OCI-LY1 (cell line): Measurements from ENCODE around the gene RPL37A.

Experiments used
- H2AFZ ChIP-seq: fragments of 200-600 bp; sonication (generic), shearing (Covaris generic); 2 replicates; pipeline ENCODE4 v1.6.0; 2014; ENCODE audit warnings: antibody characterized with exemption, mild to moderate bottlenecking, low read length
- H3F3A ChIP-seq: fragments of 200-600 bp; sonication (generic), shearing (Covaris generic); 2 replicates; pipeline ENCODE4 v1.6.0; 2014; ENCODE audit warnings: mild to moderate bottlenecking, antibody characterized with exemption, low read length, moderate library complexity; ENCODE audit not compliant: insufficient read depth
- H3K27ac ChIP-seq: fragments of 200-600 bp; sonication (generic); 2 replicates; pipeline ENCODE4 v1.5.1; 2014; ENCODE audit warnings: low read length, mixed run types, mild to moderate bottlenecking, low read depth; ENCODE audit not compliant: poor library complexity, severe bottlenecking
- H3K27me3 ChIP-seq: fragments of 200-600 bp; sonication (generic); 2 replicates; pipeline ENCODE4 v1.6.0; 2014; ENCODE audit warnings: antibody characterized with exemption, mild to moderate bottlenecking, low read length, moderate library complexity; ENCODE audit not compliant: insufficient read depth
- H3K36me3 ChIP-seq: fragments of 200-600 bp; sonication (generic); 2 replicates; pipeline ENCODE4 v1.6.1; 2014; ENCODE audit warnings: mild to moderate bottlenecking, antibody characterized with exemption, low read length, moderate library complexity, mixed read lengths; ENCODE audit not compliant: insufficient read depth
- H3K4me1 ChIP-seq: fragments of 200-600 bp; sonication (generic); 2 replicates; pipeline ENCODE4 v1.5.1; 2014; ENCODE audit warnings: mild to moderate bottlenecking, low read length, moderate library complexity; ENCODE audit not compliant: insufficient read depth, severe bottlenecking
- H3K4me2 ChIP-seq: fragments of 200-600 bp; sonication (generic), shearing (Covaris generic); 2 replicates; pipeline ENCODE4 v1.6.1; 2014; ENCODE audit warnings: low read length
- H3K4me3 ChIP-seq: fragments of 200-600 bp; sonication (generic); 2 replicates; pipeline ENCODE4 v1.5.1; 2014; ENCODE audit warnings: low read length, low read depth, mild to moderate bottlenecking, mixed read lengths; ENCODE audit not compliant: poor library complexity, severe bottlenecking
- H3K79me2 ChIP-seq: fragments of 200-600 bp; shearing (Covaris generic); 2 replicates; pipeline ENCODE4 v1.6.1; 2016; ENCODE audit warnings: mixed run types, low read length, mixed read lengths; ENCODE audit not compliant: insufficient read depth
- H3K9ac ChIP-seq: fragments of 200-600 bp; sonication (generic), shearing (Covaris generic); 2 replicates; pipeline ENCODE4 v1.6.1; 2014; ENCODE audit warnings: mild to moderate bottlenecking, low read length, mixed read lengths
- H3K9me2 ChIP-seq: fragments of 200-600 bp; sonication (generic), shearing (Covaris generic); 2 replicates; pipeline ENCODE4 v1.6.1; 2014; ENCODE audit warnings: low read depth, mild to moderate bottlenecking, low read length, mixed read lengths
- H3K9me3 ChIP-seq: fragments of 200-600 bp; shearing (Covaris generic); 2 replicates; pipeline ENCODE4 v1.6.1; 2014; ENCODE audit warnings: low read length, mixed read lengths
- H4K20me1 ChIP-seq: fragments of 200-600 bp; sonication (generic), shearing (Covaris generic); 2 replicates; pipeline ENCODE4 v1.6.0; 2016; ENCODE audit warnings: mild to moderate bottlenecking, low read length; ENCODE audit not compliant: insufficient read depth
- CTCF ChIP-seq: fragments of 200-600 bp; sonication (generic), shearing (Covaris generic); IDR thresholded peaks from 2 replicates; pipeline ENCODE4 v1.5.1; 2017; ENCODE audit warnings: mild to moderate bottlenecking, antibody characterized with exemption, low read length, moderate library complexity, mixed read lengths
- EZH2 ChIP-seq: fragments of 200-600 bp; sonication (generic), shearing (Covaris generic); IDR thresholded peaks from 2 replicates; pipeline ENCODE4 v1.8.0; 2017; ENCODE audit warnings: borderline replicate concordance, mixed run types, mild to moderate bottlenecking, antibody characterized with exemption, low read length, moderate library complexity, mixed read lengths

The RPL37A gene

GRCh38 chr2:216519154-216519762, 20.6 kb downstream of the RPL37A start:
- no peaks in the 10 kb centered on the region for H3K9me2 ChIP-seq
- TF ChIP-seq EZH2, result no peak
- TF ChIP-seq CTCF, result peak; percentile 71
- no peaks in the 10 kb centered on the region for H3K27me3 ChIP-seq
- no peaks in the 10 kb centered on the region for H3K4me1 ChIP-seq
- H3K27ac ChIP-seq, result no peak overlapping the region
- no peak overlapping the region for H3K4me2 ChIP-seq
- H3K9me3 ChIP-seq, result no peaks in the 10 kb centered on the region
- H3K79me2 ChIP-seq, result no peaks in the 10 kb centered on the region
- H3K4me3 ChIP-seq, result no peak overlapping the region
- no peaks in the 10 kb centered on the region for H4K20me1 ChIP-seq
- no peak overlapping the region for H2AFZ ChIP-seq
- H3K9ac ChIP-seq, result no peak overlapping the region
- no peaks in the 10 kb centered on the region for H3F3A ChIP-seq
- no peaks in the 10 kb centered on the region for H3K36me3 ChIP-seq

GRCh38 chr2:216520112-216520511, 21.5 kb downstream of the RPL37A start:
- Histone ChIP-seq H3K9me3 (no peaks in the 10 kb centered on the region), H3K4me3 (no peak overlapping the region), H3K9me2 (no peaks in the 10 kb centered on the region), H3K27ac (no peak overlapping the region), H3K9ac (no peak overlapping the region), H4K20me1 (no peaks in the 10 kb centered on the region), H3K4me1 (no peaks in the 10 kb centered on the region), H2AFZ (no peak overlapping the region), H3K4me2 (no peak overlapping the region), H3K27me3 (no peaks in the 10 kb centered on the region), H3K36me3 (no peaks in the 10 kb centered on the region), H3K79me2 (no peaks in the 10 kb centered on the region), H3F3A (no peaks in the 10 kb centered on the region)
- TF ChIP-seq EZH2, result no peak
- TF ChIP-seq CTCF, result no peak

- H3K4me3 ChIP-seq, result no peak overlapping the region
- H3K27me3 ChIP-seq, result no peaks in the 10 kb centered on the region
- no peak overlapping the region for H3K9ac ChIP-seq
- H3K4me2 ChIP-seq, result no peak overlapping the region
- H2AFZ ChIP-seq, result no peak overlapping the region
- H3K9me3 ChIP-seq, result no peaks in the 10 kb centered on the region
- H3K4me1 ChIP-seq, result no peaks in the 10 kb centered on the region
- TF ChIP-seq CTCF, result no peak
- TF ChIP-seq EZH2, result no peak
- H3K9me2 ChIP-seq, result no peaks in the 10 kb centered on the region
- no peak overlapping the region for H3K27ac ChIP-seq
- H4K20me1 ChIP-seq, result no peaks in the 10 kb centered on the region
- H3K36me3 ChIP-seq, result no peaks in the 10 kb centered on the region
- no peaks in the 10 kb centered on the region for H3F3A ChIP-seq
- H3K79me2 ChIP-seq, result no peaks in the 10 kb centered on the region
Observed at GRCh38 chr2:216522892-216523502, 24.4 kb downstream of the RPL37A start.
